AG09309 (cell line): ENCODE measurements around the gene IL17B.

Experiments used
- DNase-seq: peaks from one replicate; pipeline ENCODE4 v3.0.0-alpha.2; 2010; ENCODE audit warnings: low read depth
- H3K4me3 ChIP-seq: 2 replicates; pipeline ENCODE4 v1.5.1; 2011; ENCODE audit warnings: mild to moderate bottlenecking, low read depth, low read length, moderate library complexity; ENCODE audit not compliant: control insufficient read depth
- TF ChIP-seq, protein P1 (sequence below): IDR thresholded peaks from 2 replicates; pipeline ENCODE4 v1.5.1; 2011; ENCODE audit warnings: mild to moderate bottlenecking, low read depth, low read length, inconsistent platforms; ENCODE audit not compliant: insufficient read depth, control insufficient read depth; ENCODE audit errors: missing control alignments

IL17B gene

DNA sequence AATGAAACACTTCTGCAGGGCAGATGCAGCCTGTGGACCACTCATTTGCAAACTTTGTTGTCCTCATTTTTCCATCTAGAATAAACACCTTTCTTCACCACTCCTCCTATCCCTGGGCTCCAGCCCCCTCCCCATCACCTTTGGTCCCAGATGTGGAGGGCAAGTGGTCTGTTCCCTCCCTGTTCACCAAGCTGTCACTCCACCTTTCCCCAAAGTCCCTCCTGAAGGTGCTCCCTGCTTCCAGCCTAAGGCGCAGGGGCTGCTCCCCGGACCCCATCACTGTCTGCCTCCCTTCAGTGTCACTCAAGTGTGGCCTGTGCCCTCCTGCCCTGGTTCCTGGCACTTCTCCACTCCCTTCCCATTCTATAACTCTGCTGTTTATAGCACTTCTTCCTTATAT, 14.4 kb downstream of the IL17B start:
- TF ChIP-seq, protein P1, sequence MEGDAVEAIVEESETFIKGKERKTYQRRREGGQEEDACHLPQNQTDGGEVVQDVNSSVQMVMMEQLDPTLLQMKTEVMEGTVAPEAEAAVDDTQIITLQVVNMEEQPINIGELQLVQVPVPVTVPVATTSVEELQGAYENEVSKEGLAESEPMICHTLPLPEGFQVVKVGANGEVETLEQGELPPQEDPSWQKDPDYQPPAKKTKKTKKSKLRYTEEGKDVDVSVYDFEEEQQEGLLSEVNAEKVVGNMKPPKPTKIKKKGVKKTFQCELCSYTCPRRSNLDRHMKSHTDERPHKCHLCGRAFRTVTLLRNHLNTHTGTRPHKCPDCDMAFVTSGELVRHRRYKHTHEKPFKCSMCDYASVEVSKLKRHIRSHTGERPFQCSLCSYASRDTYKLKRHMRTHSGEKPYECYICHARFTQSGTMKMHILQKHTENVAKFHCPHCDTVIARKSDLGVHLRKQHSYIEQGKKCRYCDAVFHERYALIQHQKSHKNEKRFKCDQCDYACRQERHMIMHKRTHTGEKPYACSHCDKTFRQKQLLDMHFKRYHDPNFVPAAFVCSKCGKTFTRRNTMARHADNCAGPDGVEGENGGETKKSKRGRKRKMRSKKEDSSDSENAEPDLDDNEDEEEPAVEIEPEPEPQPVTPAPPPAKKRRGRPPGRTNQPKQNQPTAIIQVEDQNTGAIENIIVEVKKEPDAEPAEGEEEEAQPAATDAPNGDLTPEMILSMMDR, result no peak
- H3K4me3 ChIP-seq, result no peak overlapping the region

GRCh38 chr5:149363936-149364335, 15.2 kb downstream of the IL17B start:
- TF ChIP-seq, protein P1, result no peak
- no peak for DNase-seq
- H3K4me3 ChIP-seq, result no peak overlapping the region

More for the DNA sequence above, 14.4 kb downstream of the IL17B start:
- no peak for DNase-seq

DNA sequence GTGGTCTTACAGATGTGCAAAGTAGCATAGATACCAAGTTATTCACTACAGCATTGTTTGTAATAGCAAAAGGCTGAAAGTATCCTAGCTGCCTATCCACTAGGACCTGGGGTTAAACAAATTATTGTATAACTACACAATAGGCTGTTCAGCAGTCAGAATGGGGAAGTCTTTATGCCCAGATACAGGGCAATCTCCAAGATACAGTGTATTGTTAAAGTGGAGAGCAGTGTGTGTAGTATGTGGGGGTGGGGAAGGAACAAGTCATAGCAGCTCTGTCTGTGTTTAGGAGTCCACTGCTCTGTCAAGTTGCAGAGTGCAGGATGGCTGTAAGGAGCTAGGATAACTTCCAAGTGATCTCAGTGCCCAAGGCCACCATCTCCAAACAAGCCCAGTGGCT, 15.7 kb downstream of the IL17B start:
- TF ChIP-seq, protein P1, result no peak
- DNase-seq, result no peak
- no peak overlapping the region for H3K4me3 ChIP-seq

DNA sequence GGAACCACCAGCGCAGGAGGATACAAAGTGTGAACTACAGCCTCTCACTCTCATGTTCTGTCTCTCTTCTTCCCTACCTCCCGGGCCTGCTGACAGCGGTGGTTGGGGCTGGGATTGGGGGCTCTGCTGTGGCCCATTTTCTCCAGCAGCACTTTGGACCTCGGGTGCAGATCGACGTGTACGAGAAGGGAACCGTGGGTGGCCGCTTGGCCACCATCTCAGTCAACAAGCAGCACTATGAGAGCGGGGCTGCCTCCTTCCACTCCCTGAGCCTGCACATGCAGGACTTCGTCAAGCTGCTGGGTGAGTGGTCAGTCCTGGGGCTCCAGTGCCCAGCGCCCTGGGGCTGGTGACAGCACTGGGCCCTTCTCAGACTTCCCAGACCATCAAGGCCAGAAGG, 16.6 kb downstream of the IL17B start:
- no peak overlapping the region for H3K4me3 ChIP-seq
- DNase-seq, result no peak
- TF ChIP-seq, protein P1, result no peak

GRCh38 chr5:149360272-149360671, 18.8 kb downstream of the IL17B start:
- H3K4me3 ChIP-seq, result no peak overlapping the region
- no peak for DNase-seq
- TF ChIP-seq, protein P1, result no peak

DNA sequence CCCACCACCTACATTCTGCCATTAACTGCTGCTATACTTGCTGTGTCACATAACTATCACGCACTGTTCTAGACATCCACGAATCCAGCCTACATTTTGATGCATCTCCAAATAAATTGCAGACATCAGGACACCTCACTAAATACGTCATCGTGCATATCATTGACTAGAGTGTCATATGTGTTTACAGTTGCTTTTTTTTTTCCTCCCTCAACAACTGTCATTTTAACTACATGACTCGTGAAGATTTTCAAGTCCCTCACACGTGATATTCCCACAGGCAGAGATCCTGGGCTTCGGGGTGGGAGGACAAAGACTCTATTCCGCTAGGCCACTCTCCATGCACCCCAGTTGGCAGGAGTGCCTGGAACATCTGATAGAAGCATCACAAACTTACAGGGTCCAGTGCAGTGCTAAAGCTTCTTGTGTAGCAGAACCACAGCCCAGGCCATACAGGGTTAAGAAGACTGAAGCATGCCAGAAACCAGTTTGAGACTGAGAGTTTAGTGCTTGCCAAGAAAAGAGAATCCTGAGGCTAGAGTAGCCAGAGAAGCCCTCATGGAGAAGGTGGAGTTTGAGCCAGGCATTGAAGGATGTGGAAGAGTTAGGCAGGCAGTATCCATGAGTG, 20.1 kb downstream of the IL17B start:
- TF ChIP-seq, protein P1, result no peak
- no peak for DNase-seq
- no peak overlapping the region for H3K4me3 ChIP-seq

GRCh38 chr5:149358294-149358651, 20.8 kb downstream of the IL17B start:
- no peak for DNase-seq
- peak overlapping the region; percentile 96 for H3K4me3 ChIP-seq
- TF ChIP-seq, protein P1, result no peak
